ENCODE data around the gene CDC42EP3. TPM values are rescaled to one million over a fixed set of nuclear protein-coding genes. Genes with fewer than 3 reads are reported as not detected.

The CDC42EP3 gene, protein sequence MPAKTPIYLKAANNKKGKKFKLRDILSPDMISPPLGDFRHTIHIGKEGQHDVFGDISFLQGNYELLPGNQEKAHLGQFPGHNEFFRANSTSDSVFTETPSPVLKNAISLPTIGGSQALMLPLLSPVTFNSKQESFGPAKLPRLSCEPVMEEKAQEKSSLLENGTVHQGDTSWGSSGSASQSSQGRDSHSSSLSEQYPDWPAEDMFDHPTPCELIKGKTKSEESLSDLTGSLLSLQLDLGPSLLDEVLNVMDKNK
- polyA plus RNA-seq (2013, experiment 1 of 2; ENCODE audit: insufficient read length), result 278 TPM
- polyA plus RNA-seq (2013, experiment 2 of 2; ENCODE audit: insufficient read length), result 279 TPM

- DNase-seq, result peak; percentile 75
Measured at GRCh38 chr2:37671009-37671815, at the start of gene CDC42EP3. Gene CDC42EP3 (minus strand): TSS chr2:37671642. CDS start chr2:37646587, 25,055 bp downstream.

DNA sequence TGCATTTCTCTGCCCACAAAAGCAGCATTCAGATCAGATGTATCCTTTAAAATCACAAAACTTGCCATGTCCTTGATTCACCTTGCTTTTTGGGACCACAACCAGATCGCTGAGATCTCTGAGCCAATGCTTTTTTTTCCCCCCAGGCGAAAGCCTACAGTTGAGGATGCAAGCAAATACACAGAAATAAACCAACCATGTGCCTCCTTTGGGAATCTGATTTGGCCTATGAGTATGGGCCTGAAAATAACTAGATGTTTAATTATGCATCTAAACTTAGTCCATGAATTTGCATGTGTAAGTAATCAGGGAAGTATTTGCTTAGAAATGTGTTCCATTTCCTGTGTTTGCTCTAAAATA, 49.7 kb upstream of the CDC42EP3 start:
- peak; percentile 71 for DNase-seq

- DNase-seq, result peak; percentile 87
Measured at GRCh38 chr2:37720533-37721200, 49.2 kb upstream of the CDC42EP3 start.

DNA sequence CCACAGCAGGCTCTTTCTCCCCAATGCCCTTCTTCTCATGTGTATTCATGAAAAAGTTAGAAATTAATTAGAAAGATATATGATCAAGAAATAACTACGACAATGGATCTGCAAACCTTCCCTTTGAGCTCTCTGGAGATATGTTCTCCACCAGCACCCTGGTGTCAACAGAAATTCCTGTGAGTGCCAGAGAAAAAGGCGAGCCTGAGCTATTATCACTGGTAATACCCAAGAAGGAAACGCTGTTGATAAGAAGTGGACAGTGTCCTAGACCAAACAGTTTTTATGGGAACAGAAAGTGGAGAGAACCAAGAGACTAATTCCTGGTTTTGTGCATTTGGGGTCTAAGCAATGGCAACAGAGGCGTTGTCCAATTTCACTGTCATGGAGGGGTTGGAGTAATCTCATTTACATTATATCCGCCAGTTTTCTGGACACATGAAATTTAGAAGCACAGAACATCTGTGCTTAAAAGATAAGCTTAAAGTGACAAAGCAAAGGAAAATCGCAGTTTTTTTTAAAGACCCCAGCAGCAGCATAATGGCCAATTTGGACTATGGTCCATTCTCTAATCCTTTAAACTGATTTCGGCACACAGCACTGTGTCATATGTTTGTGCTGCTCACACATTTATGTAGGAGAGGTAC, 47.2 kb upstream of the CDC42EP3 start:
- no peak for DNase-seq

DNA sequence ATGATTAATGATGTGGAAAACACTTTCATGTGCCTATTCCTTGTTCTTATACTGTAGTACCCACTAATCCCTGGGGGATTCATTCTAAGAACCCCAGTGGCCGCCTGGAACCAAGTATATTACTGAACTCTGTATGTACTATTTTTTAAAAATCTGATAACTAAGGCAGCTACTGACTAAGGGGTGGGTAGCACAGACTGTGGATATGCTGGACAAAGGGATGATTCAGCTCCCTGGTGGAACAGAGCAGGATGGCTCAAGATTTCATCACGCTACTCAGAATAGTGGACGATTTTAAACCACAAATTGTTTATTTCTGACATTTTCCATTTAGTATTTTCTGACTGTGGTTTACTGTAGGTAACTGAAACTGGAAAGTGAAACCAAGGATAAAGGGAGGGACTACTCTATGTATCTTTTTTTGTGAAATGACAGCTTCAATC, 41.8 kb upstream of the CDC42EP3 start:
- peak; percentile 98 for DNase-seq

DNA sequence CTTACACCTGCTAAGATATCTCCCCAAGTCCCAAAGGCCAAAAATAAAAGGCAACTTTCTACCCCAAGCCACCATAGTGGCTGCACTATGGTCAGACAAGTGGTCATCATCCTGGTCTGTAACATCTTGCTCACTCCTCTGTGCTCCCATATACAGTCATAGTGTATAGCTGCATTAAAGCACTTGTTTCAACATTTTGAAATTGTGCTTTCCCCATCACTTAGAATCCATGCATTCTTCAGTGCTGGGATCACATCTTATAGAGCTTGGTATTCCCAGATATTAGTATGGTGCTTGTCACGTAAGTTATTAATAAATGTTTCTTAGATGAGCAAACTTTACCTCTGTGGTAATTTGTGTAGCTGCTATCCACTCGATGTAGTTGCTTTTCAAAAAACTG, 40.4 kb upstream of the CDC42EP3 start:
- peak; percentile 96 for DNase-seq

DNA sequence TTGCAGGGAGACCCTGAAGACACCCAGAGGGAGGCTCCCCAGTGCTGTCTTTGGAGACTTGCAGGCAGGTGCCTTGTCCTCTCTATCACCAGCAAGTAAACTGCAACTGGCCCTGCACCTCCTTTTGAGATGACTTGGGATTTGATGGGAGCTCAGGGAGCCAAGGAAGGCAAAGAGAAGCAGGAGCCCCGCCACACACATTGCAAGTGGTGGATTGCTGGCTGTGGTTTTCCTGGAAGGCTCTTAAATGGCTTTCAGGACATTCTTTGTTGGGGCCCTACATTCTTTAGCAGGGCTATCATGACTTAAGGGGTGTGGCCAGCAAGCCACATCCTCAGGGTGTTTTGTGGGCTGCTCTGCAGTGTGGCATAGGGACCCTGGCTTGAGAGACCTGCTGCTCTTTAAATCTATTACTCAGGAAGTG, 39.9 kb upstream of the CDC42EP3 start:
- DNase-seq, result peak; percentile 99

- DNase-seq, result no peak
Measured at GRCh38 chr2:37709111-37709510, 37.7 kb upstream of the CDC42EP3 start.

- no peak for DNase-seq
Measured at GRCh38 chr2:37708146-37708545, 36.7 kb upstream of the CDC42EP3 start.

DNA sequence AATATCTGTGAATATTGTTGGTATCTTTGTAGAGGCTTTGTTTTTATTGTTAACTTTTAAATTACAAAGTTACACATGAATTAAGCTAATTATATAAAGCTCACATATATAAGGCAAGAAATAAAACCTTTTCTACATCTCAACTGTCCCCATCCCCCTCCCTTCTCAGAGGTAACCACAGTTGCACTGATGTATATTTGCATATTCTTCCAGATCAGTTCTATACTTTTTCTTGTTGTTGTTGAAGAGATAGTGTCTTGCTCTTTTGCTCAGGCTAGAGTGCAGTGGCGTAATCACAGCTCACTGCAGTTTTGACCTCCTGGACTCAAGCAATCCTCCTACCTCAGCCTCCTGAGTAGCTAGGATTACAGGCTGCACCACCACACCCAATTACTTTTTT, 36.0 kb upstream of the CDC42EP3 start:
- DNase-seq, result no peak

DNA sequence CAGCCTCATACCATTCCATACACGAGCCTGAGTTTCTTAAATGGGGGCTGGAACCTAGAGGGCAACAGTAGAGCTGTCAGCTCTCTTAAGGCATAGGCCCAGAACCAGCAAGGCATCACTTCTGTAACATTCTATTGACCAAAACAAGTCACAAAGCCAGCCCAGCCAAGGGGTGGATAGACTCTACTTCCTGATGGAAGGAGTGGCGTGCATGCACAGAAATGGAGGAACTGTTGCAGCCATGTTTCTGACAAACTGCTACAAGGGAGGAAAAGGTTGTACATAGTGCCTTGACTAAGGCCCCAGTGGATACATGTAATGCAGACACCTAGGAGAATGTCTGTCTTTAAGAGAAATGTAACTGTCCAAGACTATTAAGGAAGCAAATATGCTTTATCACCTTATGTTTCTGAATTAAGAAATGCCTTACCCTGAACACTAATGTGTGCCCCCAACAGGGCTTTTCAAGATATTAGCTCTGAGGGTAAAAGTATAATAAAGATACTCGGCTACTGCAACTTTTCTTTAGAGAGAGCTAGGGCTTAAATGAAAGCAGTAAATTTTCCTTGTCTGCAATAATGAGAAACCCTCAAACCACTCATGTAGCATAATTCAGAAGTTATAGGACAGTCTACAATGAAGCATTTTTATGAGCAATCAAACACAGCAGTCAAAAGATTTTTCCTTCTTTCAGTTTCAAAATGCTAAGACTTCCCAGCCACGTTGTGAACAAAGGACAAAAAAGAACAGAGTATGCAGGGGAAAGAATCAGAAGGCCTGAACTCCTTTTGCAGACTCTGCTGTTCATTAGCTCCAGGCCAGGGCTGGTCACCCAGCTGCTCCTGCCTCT, 35.1 kb upstream of the CDC42EP3 start:
- DNase-seq, result no peak

GRCh38 chr2:37705191-37705590, 33.7 kb upstream of the CDC42EP3 start:
- DNase-seq, result no peak

- peak; percentile 88 for DNase-seq
Measured at GRCh38 chr2:37698931-37699481, 27.6 kb upstream of the CDC42EP3 start.

- DNase-seq, result no peak
Measured at GRCh38 chr2:37695336-37695735, 23.9 kb upstream of the CDC42EP3 start.

DNA sequence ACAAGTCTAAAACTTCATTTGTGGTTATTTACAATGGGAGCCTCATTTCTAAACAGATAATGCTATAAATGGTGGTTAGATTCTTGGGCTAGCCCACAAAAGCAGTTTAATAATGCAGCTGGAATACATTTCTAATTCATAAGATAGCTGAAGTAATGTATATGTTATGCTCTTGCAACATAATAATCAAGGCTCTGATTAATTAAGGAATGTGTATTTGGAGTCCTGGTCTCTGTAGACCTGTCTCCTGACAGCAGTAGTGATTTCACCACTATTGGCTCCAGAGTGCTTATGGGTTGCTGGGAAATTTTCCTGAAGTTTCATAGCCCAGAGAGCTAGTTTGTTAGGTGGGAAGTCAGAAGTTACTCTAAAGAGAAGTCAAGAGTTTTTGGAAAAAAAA, 21.3 kb upstream of the CDC42EP3 start:
- peak; percentile 34 for DNase-seq

DNA sequence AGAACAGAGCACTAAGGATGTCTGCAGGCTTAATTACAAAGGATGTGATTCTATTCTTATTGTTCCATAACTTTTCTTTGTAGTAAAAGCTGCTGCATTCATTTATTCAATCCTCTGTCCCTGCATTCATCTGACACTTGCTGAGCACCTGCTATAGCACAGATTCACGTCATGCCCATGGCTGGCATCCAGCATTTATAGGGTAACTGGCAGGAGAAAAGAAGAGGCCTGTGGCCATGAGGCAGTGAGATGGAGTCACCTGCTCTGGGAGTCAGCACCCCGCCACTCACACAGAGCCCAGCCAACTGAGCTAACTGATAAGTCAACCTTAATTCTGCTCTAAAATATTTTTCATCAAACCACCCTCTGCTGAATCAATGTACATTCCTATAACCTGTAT, 18.3 kb upstream of the CDC42EP3 start:
- no peak for DNase-seq

DNA sequence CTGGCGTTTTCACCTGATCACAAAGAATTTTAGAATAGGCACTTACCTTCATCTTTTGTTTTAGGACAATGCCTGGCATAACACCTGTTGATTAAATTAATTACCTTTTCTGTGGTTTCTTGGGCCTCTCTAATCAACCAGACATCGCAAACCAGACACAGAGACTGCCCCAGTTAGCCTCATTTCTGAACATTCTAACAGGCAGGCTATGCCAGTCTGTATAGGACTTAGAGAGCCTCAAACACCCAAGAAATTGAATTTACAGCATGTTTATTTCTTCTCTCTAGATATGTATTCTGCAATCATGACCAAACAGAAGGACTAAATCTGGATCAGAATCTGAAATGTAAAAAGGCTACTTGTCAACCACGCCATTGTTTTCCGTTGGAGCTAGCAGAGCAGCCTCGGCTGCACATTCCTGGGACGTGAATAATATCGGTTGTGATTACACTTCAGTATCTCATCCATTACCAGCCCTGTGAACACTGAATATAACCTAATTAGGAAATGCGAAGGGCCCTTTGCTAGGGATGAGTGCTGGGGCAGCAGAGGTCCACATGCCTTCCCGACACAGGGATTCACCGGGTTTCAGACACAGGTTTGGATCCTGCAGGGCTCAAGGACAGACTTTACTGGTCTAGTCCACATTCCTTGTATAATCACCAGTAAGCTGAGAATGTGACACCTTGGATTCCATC, 17.5 kb upstream of the CDC42EP3 start:
- peak; percentile 96 for DNase-seq

DNA sequence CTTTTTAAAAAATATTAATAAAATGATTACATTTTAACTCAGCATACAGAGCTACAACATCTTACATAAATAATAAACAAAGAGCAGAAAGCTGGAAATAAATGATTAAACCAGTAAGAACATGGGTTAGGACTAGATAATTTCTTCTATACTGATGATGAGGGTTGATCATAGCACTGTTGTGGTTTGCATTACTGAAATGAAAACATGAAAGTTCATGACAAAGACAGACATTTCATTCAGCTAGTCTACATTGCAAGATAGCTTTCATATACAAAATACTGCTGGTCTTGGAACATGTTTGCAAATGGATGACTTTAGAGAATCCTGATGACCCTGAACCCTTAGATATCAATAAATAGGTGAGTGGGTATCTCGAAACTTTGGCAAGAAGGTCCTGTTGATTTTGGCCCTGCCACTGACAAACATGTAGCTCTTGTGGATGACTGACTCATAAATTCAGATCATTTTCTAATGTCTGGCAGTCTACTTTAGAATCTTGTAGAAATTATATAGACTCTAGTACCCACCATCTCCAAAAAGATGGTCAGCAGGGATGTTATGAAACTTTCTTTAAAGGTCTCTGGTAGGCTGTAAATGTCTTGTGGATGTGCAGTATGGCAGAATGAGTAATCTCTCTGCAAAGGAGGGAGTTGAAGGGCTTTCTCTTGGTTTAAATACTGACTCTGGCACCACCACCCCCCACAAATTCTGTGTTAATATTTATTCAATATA, 15.5 kb upstream of the CDC42EP3 start:
- peak; percentile 53 for DNase-seq

DNA sequence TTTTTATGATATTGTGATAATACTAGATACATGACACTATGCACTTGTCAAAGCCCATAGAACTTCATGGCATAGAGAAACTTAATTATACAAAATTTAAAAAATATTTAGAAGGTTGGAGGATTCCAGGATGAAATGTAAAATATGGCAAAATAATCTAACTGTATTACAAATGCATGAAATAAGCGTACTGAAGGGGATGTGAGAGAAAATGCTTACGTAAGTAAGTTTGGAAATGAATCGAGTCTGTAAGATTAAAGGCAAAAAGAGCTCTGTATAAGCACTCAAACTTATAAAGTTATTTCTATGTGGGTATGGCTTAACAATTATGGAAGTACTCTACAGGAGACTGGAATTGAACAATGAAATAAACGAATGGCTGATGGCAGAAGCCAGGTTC, 13.4 kb upstream of the CDC42EP3 start:
- DNase-seq, result no peak
